Caco-2 (cell line): ENCODE measurements around the gene COPZ2. TPM values are rescaled to one million over a fixed set of nuclear protein-coding genes. Genes with fewer than 3 reads are reported as not detected.
"Not testable (repeated sequence)": the region's sequence is repeated elsewhere in the genome, so short reads cannot be mapped to it uniquely, and the experiment has no call there.

Source experiments
- BruUV-seq: library from RNA; stranded (reverse); fragments of 400-500 nt; replicated peaks from 2 replicates; lab custom pipeline; 2021; lab: Mats Ljungman, UMichigan
- CTCF ChIA-PET: fragments of 300-600 bp; sonication (Branson Sonifier 250); formaldehyde crosslinking; loops from one replicate; lab custom pipeline; 2022; ENCODE audit warnings: antibody characterized with exemption; lab: Charles Lee
- POLR2A ChIA-PET: fragments of 300-600 bp; sonication (Branson Sonifier 250); formaldehyde crosslinking; loops from one replicate; lab custom pipeline; 2022; ENCODE audit warnings: antibody characterized with exemption; lab: Charles Lee
- DNase-seq, 2 experiments: peaks; one replicate each; pipeline versions ENCODE4 v3.0.0 to v3.0.0-alpha.2; 2020 to 2022
- H3K27me3 ChIP-seq: replicated peaks from 2 replicates; pipeline ENCODE4 v1.6.0; 2011; ENCODE audit warnings: low read length; ENCODE audit not compliant: control insufficient read depth, insufficient read depth
- H3K36me3 ChIP-seq: 2 replicates; pipeline ENCODE4 v1.5.1; 2011; ENCODE audit warnings: low read length; ENCODE audit not compliant: control insufficient read depth, insufficient read depth
- H3K4me1 ChIP-seq: fragments of 250-450 bp; sonication (Bioruptor Pico); 2 replicates; pipeline ENCODE4 v1.5.1; 2020; ENCODE audit warnings: mild to moderate bottlenecking
- H3K4me3 ChIP-seq: 2 replicates; pipeline ENCODE4 v1.5.1; 2011; ENCODE audit warnings: low read depth, mild to moderate bottlenecking, control low read depth, low read length
- H3K9me3 ChIP-seq: fragments of 250-450 bp; sonication (Bioruptor Pico); 2 replicates; pipeline ENCODE4 v1.5.1; 2020; ENCODE audit warnings: mild to moderate bottlenecking, moderate library complexity
- H3K27ac Mint-ChIP-seq: one replicate; pipeline ENCODE4 v1.8.0; 2022; ENCODE audit warnings: mixed read lengths; ENCODE audit not compliant: unreplicated experiment
- H3K27me3 Mint-ChIP-seq: one replicate; pipeline ENCODE4 v1.8.0; 2022; ENCODE audit warnings: mixed read lengths; ENCODE audit not compliant: insufficient read depth, unreplicated experiment
- H3K36me3 Mint-ChIP-seq: one replicate; pipeline ENCODE4 v1.8.0; 2022; ENCODE audit warnings: mild to moderate bottlenecking, mixed read lengths; ENCODE audit not compliant: insufficient read depth, unreplicated experiment
- H3K4me1 Mint-ChIP-seq: one replicate; pipeline ENCODE4 v1.8.0; 2022; ENCODE audit warnings: low read depth, mixed read lengths; ENCODE audit not compliant: unreplicated experiment
- H3K4me3 Mint-ChIP-seq: one replicate; pipeline ENCODE4 v1.8.0; 2022; ENCODE audit warnings: mild to moderate bottlenecking, moderate library complexity, mixed read lengths; ENCODE audit not compliant: unreplicated experiment
- H3K9me3 Mint-ChIP-seq: one replicate; pipeline ENCODE4 v1.8.0; 2022; ENCODE audit warnings: mixed read lengths; ENCODE audit not compliant: unreplicated experiment
- CTCF ChIP-seq, 2 experiments: fragments of 200-600 bp in 1 of 2; IDR thresholded peaks; 1 replicate in 1 of 2; 2 replicates in 1 of 2; pipeline versions ENCODE4 v1.5.1 to v1.8.0; 2011 to 2022; ENCODE audit warnings: antibody characterized with exemption in 1 of 2, control low read depth in 1 of 2, inconsistent platforms in 1 of 2, low read depth in 1 of 2, low read length in 1 of 2, mild to moderate bottlenecking in 1 of 2, moderate library complexity in 1 of 2; ENCODE audit not compliant: insufficient read depth in 1 of 2, severe bottlenecking in 1 of 2, unreplicated experiment in 1 of 2
- intact Hi-C: fragments of 100-400 bp; cut with micrococcal nuclease; formaldehyde crosslinking; loops from one replicate; pipeline ENCODE4 v1.10.0; 2022; ENCODE audit not compliant: unreplicated experiment
- total RNA-seq: library from RNA; stranded (reverse); gene quantifications from 2 replicates; pipeline ENCODE4 v1.2.3, GENCODE V29; 2022

COPZ2 gene
- total RNA-seq, 1 experiment from 2014 or later = 6.7 TPM

- H3K9me3 Mint-ChIP-seq = no peaks in the 10 kb centered on the region
- Histone ChIP-seq H3K27me3 (peaks cover 5% of the 10 kb centered on the region), H3K4me3 (no peak overlapping the region), H3K36me3 (no peaks in the 10 kb centered on the region), H3K9me3 (no peaks in the 10 kb centered on the region), H3K4me1 (peaks cover 25% of the 10 kb centered on the region)
- no peak for TF ChIP-seq CTCF (IDR thresholded peaks at IDR 0.05; ENCODE audit: insufficient read depth in 1 of 2, low read depth in 1 of 2, low read length in 1 of 2, severe bottlenecking in 1 of 2, unreplicated experiment in 1 of 2)
- ChIA-PET POLR2A (interaction anchor here (0.6 kb wide), 1 partner anchor 49 kb away, joined by 5 read pairs; no protein-coding TSS in a partner anchor), CTCF (interaction anchor here (0.6 to 2.7 kb wide), 6 partner anchors 10 to 62 kb away, joined by 3 to 17 read pairs (median 4); partner anchors contain the start of gene CDK5RAP3)
- H3K27ac Mint-ChIP-seq = no peak overlapping the region
- peaks cover 13% of the 10 kb centered on the region for H3K36me3 Mint-ChIP-seq
- DNase-seq = no peak
- H3K27me3 Mint-ChIP-seq = peaks cover 20% of the 10 kb centered on the region
- intact Hi-C loops = loop anchor here (10.0 kb wide), 1 partner anchor 313 kb away; no protein-coding TSS in a partner anchor
- no peak overlapping the region for H3K4me3 Mint-ChIP-seq
- BruUV-seq = no TSS peak
- peaks cover 27% of the 10 kb centered on the region for H3K4me1 Mint-ChIP-seq
These were observed 15.7 kb downstream of the COPZ2 start for GRCh38 chr17:48021934-48022333.

- H3K27ac Mint-ChIP-seq, H3K27me3 ChIP-seq, H3K9me3 Mint-ChIP-seq, H3K4me3 ChIP-seq, DNase-seq, H3K4me1 Mint-ChIP-seq, H3K4me1 ChIP-seq, H3K9me3 ChIP-seq, BruUV-seq, H3K36me3 Mint-ChIP-seq, H3K36me3 ChIP-seq, H3K4me3 Mint-ChIP-seq: not testable (repeated sequence)
- intact Hi-C loops = loop anchor here (1.0 to 2.0 kb wide), 5 partner anchors 39 to 176 kb away; partner anchors contain the start of genes CDK5RAP3 and SCRN2
- POLR2A ChIA-PET = interaction anchor here (0.6 to 1.4 kb wide), 5 partner anchors 40 to 175 kb away, joined by 3 to 9 read pairs (median 5); partner anchors contain the start of genes PNPO and SP2
- CTCF ChIA-PET = interaction anchor here (0.5 to 3.0 kb wide), 37 partner anchors 8 to 560 kb away, joined by 3 to 36 read pairs (median 4); partner anchors contain the start of genes CDK5RAP3, LRRC46, MRPL10 and NFE2L1
- H3K27me3 Mint-ChIP-seq = peaks cover 14% of the 10 kb centered on the region
These were observed 19.8 kb downstream of the COPZ2 start for GRCh38 chr17:48017817-48018158.

GRCh38 chr17:48016112-48016511, 21.5 kb downstream of the COPZ2 start:
- CTCF ChIA-PET = interaction anchor here (0.6 to 2.9 kb wide), 4 partner anchors 41 to 76 kb away, joined by 3 to 13 read pairs (median 4); partner anchors contain the start of genes CDK5RAP3 and PNPO
- Mint-ChIP-seq H3K27me3 (peaks cover 7% of the 10 kb centered on the region), H3K4me1 (no peaks in the 10 kb centered on the region), H3K9me3 (no peaks in the 10 kb centered on the region), H3K27ac (no peak overlapping the region), H3K36me3 (no peaks in the 10 kb centered on the region), H3K4me3 (no peak overlapping the region)
- Histone ChIP-seq H3K36me3 (no peaks in the 10 kb centered on the region), H3K4me1 (no peaks in the 10 kb centered on the region), H3K4me3 (no peak overlapping the region), H3K9me3 (no peaks in the 10 kb centered on the region), H3K27me3 (no peaks in the 10 kb centered on the region)
- TF ChIP-seq CTCF (IDR thresholded peaks at IDR 0.05; ENCODE audit: insufficient read depth in 1 of 2, low read depth in 1 of 2, low read length in 1 of 2, severe bottlenecking in 1 of 2, unreplicated experiment in 1 of 2) = no peak
- POLR2A ChIA-PET = no interaction called here
- no TSS peak for BruUV-seq
- no peak for DNase-seq
- intact Hi-C loops = no loop called here
